ENCODE results near the gene KNDC1.

DNA sequence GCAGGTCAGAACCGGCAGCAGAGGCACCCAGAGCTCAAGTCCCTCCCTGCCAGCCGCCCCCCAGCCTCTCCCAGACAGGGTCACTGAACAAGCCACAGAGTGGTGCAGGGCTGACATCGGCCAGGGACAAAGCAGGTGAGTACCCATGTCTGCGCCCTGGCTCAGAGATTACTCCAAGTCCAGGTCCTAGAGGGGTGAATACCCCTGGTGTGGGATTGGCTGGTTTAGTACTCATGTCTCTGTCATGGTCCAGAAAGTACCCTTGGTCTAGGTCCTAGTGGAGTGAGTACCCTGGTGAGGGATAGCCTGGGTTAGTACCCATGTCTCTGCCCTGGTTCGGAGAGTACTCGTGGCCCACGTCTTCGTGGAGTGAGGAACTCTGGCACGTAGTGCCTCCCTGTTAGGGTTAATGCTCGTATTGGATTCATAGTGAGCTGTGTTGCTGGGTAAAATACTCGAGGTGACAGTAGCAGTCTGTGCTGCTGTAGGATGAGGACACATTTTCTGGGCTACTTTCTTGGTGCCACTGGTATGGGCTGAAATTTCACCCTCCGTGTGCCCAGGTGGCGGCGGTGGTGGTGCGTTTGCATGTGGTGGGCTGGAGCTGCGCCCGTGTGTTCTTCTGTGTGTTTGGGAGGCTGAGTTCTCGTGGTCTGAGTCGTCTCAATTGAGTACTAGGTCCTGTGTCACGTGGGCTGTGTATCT lies 25.5 kb upstream of the KNDC1 start:
- no peak for TF ChIP-seq ZNF274 (IDR thresholded peaks at IDR 0.05; ENCODE audit: low read depth, low read length)
- TF ChIP-seq YY1 (IDR thresholded peaks at IDR 0.05; ENCODE audit: insufficient read depth, insufficient read length) = no peak
- no peak for TF ChIP-seq SUZ12 (IDR thresholded peaks at IDR 0.05; ENCODE audit: extremely low read depth, insufficient read depth, insufficient read length)
